Muscle of arm (tissue), 12 donors: Measurements from ENCODE around the gene SMIM35. TPM values are rescaled to one million over a fixed set of nuclear protein-coding genes. Genes with fewer than 3 reads are reported as not detected.

Source experiments
- DNase-seq: peaks from one replicate; pipeline ENCODE4 v3.0.0-alpha.2; 2013
- polyA plus RNA-seq, 12 donors: library from polyadenylated mRNA; unstranded; fragments of 120-200 nt; gene quantifications; one replicate each; pipeline ENCODE4 v1.2.1, GENCODE V29; 2013; ENCODE audit not compliant: insufficient read length in 12 of 12

The SMIM35 gene
- polyA plus RNA-seq, 12 donors = 0.11 to 0.36 (median 0.15) TPM; not detected in 4

- DNase-seq = no peak
Observed at GRCh38 chr11:118111019-118111743, 24.4 kb upstream of the SMIM35 start.

GRCh38 chr11:118109231-118109630 lies 22.5 kb upstream of the SMIM35 start:
- DNase-seq = no peak

GRCh38 chr11:118108513-118108912 lies 21.8 kb upstream of the SMIM35 start:
- no peak for DNase-seq

- DNase-seq = no peak
Observed at GRCh38 chr11:118106789-118107335, 20.1 kb upstream of the SMIM35 start.

- no peak for DNase-seq
Observed at GRCh38 chr11:118105657-118106305, 19.0 kb upstream of the SMIM35 start.

GRCh38 chr11:118104491-118104890 lies 17.7 kb upstream of the SMIM35 start:
- no peak for DNase-seq

- no peak for DNase-seq
Observed at GRCh38 chr11:118102721-118103261, 16.0 kb upstream of the SMIM35 start.

- no peak for DNase-seq
Observed at GRCh38 chr11:118100691-118101232, 14.0 kb upstream of the SMIM35 start.

GRCh38 chr11:118099838-118100556 lies 13.2 kb upstream of the SMIM35 start:
- no peak for DNase-seq

- DNase-seq = no peak
Observed at GRCh38 chr11:118098996-118099837, 12.5 kb upstream of the SMIM35 start.

GRCh38 chr11:118095967-118096367 lies 9.2 kb upstream of the SMIM35 start:
- DNase-seq = no peak

- no peak for DNase-seq
Observed at GRCh38 chr11:118095493-118095892, 8.7 kb upstream of the SMIM35 start.

GRCh38 chr11:118092907-118093571 lies 6.3 kb upstream of the SMIM35 start:
- no peak for DNase-seq

GRCh38 chr11:118091690-118092089 lies 4.9 kb upstream of the SMIM35 start:
- DNase-seq = no peak

- no peak for DNase-seq
Observed at GRCh38 chr11:118090545-118091162, 3.9 kb upstream of the SMIM35 start.

GRCh38 chr11:118088531-118088930 lies 1.8 kb upstream of the SMIM35 start:
- DNase-seq = no peak

- no peak for DNase-seq
Observed at GRCh38 chr11:118087931-118088330, 1.2 kb upstream of the SMIM35 start.

GRCh38 chr11:118084656-118085055 lies 2.1 kb downstream of the SMIM35 start:
- DNase-seq = no peak

GRCh38 chr11:118084247-118084646 lies 2.5 kb downstream of the SMIM35 start:
- no peak for DNase-seq
